Thyroid gland (tissue), 4 donors: ENCODE measurements around the gene CRYBA4.

Experiments
- POLR2A ChIP-seq, 2 donors: fragments of 450-650 bp; IDR thresholded peaks; one replicate each; pipeline ENCODE4 v1.6.1; 2017; ENCODE audit warnings: antibody characterized with exemption in 2 of 2, mild to moderate bottlenecking in 2 of 2, moderate library complexity in 1 of 2
- TF ChIP-seq, protein P1 (sequence below), 6 experiments: fragments of 200-600 bp in 3 of 6; fragments of 450-650 bp in 3 of 6; sonication (generic) in 3 of 6; IDR thresholded peaks; one replicate each; pipeline ENCODE4 v1.5.1; 2016 to 2019; ENCODE audit warnings: antibody characterized with exemption in 6 of 6, mild to moderate bottlenecking in 2 of 6, inconsistent platforms in 1 of 6, moderate library complexity in 1 of 6

DNA sequence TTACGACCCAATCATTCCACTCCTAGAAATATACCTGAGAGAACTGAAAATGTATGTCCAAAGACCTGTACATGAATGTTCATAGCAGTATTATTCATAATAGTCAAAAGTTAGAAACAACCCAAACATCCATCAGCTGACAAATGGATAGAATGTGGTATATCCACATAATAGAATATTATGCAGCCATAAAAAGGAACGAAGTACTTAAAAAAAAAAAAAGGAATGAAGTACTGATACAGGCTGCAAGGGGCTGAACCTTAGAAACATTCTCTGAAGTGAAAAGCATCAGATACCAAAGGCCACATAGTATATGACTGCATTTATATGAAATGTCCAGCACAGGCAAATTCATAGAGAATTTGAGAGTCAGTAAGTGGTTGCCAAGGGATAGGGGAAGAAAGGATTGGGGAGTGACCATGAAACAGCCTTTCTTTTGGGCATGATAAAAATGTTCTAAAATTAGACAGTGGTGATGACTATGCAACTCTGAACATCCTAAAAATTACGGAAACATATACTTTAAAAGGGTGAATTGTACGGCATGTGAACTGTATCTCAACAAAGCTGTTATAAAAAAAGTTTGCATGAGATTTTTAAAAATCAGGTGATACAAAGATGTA lies 33.7 kb upstream of the CRYBA4 start:
- TF ChIP-seq, protein P1, sequence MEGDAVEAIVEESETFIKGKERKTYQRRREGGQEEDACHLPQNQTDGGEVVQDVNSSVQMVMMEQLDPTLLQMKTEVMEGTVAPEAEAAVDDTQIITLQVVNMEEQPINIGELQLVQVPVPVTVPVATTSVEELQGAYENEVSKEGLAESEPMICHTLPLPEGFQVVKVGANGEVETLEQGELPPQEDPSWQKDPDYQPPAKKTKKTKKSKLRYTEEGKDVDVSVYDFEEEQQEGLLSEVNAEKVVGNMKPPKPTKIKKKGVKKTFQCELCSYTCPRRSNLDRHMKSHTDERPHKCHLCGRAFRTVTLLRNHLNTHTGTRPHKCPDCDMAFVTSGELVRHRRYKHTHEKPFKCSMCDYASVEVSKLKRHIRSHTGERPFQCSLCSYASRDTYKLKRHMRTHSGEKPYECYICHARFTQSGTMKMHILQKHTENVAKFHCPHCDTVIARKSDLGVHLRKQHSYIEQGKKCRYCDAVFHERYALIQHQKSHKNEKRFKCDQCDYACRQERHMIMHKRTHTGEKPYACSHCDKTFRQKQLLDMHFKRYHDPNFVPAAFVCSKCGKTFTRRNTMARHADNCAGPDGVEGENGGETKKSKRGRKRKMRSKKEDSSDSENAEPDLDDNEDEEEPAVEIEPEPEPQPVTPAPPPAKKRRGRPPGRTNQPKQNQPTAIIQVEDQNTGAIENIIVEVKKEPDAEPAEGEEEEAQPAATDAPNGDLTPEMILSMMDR (IDR thresholded peaks at IDR 0.05): no peak
- TF ChIP-seq POLR2A (IDR thresholded peaks at IDR 0.05): no peak
